Measurements from ENCODE around the gene TMEM132D. TPM values are rescaled to one million over a fixed set of nuclear protein-coding genes. Genes with fewer than 3 reads are reported as not detected.

Gene TMEM132D
- total and polyA plus RNA-seq, 2 of the 8 experiments (the other 6 are each of a cell fraction or from before 2014, with no cell fraction given): 3.5 to 10.1 TPM

- Histone ChIP-seq H2BK15ac (ENCODE audit: low read length) (no peak overlapping the region), H3K9me3 (ENCODE audit: insufficient read depth in 2 of 2, low read depth in 1 of 2, low read length in 1 of 2) (peaks cover 0 to 4% of the 10 kb centered on the region in 2 experiments; a peak in 1 of 4 replicates), H4K5ac (ENCODE audit: insufficient read length, low read depth, low read length) (no peak overlapping the region), H4K20me1 (replicated peaks in 1 of 2; ENCODE audit: control insufficient read depth in 1 of 2, insufficient read depth in 2 of 2, low read length in 2 of 2) (no peaks in the 10 kb centered on the region), H3K27ac (ENCODE audit: low read depth, low read length) (no peak overlapping the region), H2BK20ac (ENCODE audit: low read length) (no peak overlapping the region), H2BK120ac (replicated peaks; ENCODE audit: low read depth, low read length) (no peak overlapping the region), H3K18ac (ENCODE audit: extremely low read depth, low read length) (no peak overlapping the region), H3K4ac (replicated peaks; ENCODE audit: insufficient read length, low read depth, low read length) (no peak overlapping the region), H3K9ac (replicated peaks in 1 of 4; ENCODE audit: extremely low read depth in 1 of 4, low read depth in 3 of 4, low read length in 3 of 4) (no peak overlapping the region), H3K79me2 (ENCODE audit: control insufficient read depth in 1 of 2, insufficient read depth in 2 of 2, low read length in 2 of 2) (no peaks in the 10 kb centered on the region), H3K14ac (ENCODE audit: insufficient read length) (no peak overlapping the region), H2BK12ac (ENCODE audit: low read depth, low read length) (no peak overlapping the region), H3K36me3 (ENCODE audit: control insufficient read depth in 2 of 4, insufficient read depth in 4 of 4, low read length in 3 of 4) (no peaks in the 10 kb centered on the region), H3K4me2 (ENCODE audit: insufficient read depth in 1 of 2, low read depth in 2 of 2, low read length in 2 of 2) (no peak overlapping the region), H2AFZ (ENCODE audit: low read length) (no peak overlapping the region), H2BK5ac (ENCODE audit: low read depth, low read length) (no peak overlapping the region), H2AK5ac (ENCODE audit: low read depth, low read length) (no peak overlapping the region), H3K56ac (replicated peaks; ENCODE audit: insufficient read length, low read depth, low read length) (no peak overlapping the region), H3K23me2 (ENCODE audit: low read depth, low read length) (no peaks in the 10 kb centered on the region), H3K27me3 (replicated peaks in 1 of 4; ENCODE audit: control insufficient read depth in 3 of 4, extremely low read depth in 1 of 4, insufficient read depth in 3 of 4, low read length in 3 of 4) (no peaks in the 10 kb centered on the region), H3K4me1 (replicated peaks in 1 of 4; ENCODE audit: control insufficient read depth in 3 of 4, insufficient read depth in 4 of 4, low read length in 3 of 4) (no peaks in the 10 kb centered on the region), H4K91ac (replicated peaks; ENCODE audit: insufficient read length, low read length) (no peak overlapping the region), H4K8ac (ENCODE audit: extremely low read depth, insufficient read depth, low read length) (no peak overlapping the region), H3K4me3 (ENCODE audit: extremely low read depth in 1 of 4, insufficient read depth in 2 of 4, low read depth in 3 of 4, low read length in 4 of 4) (no peak overlapping the region), H3K23ac (ENCODE audit: insufficient read length) (no peak overlapping the region), H3K79me1 (ENCODE audit: low read depth, low read length) (no peaks in the 10 kb centered on the region)
- DNase-seq (ENCODE audit: low read depth in 1 of 2, low spot score in 2 of 2) (no peak), FAIRE-seq (no peak)
- TF ChIP-seq CBX8 (IDR thresholded peaks at IDR 0.05; ENCODE audit: borderline replicate concordance, low read depth, low read length) (no peak), NANOG (IDR thresholded peaks at IDR 0.05; ENCODE audit: insufficient read depth, low read depth, low read length, poor library complexity, severe bottlenecking) (no peak), ASH2L (IDR thresholded peaks at IDR 0.05; ENCODE audit: low read length) (no peak), PHF8 (conservative IDR thresholded peaks at IDR 0.05; ENCODE audit: low read depth, low read length) (no peak), BCL11A (IDR thresholded peaks at IDR 0.05; ENCODE audit: low read depth in 2 of 2, low read length in 2 of 2) (no peak)
- ChIA-PET CTCF (ENCODE audit: partially characterized antibody) (interaction anchor here (1.3 to 1.8 kb wide), 3 partner anchors 10 to 96 kb away, joined by 3 to 5 read pairs (median 3); no protein-coding TSS in a partner anchor), POLR2A (ENCODE audit: partially characterized antibody) (no interaction called here)
- 80% methylated on average over 7 of the region's 7 CpGs; no CpG with 5 or more reads in 1 of the 2 experiments for WGBS, 2 experiments (ENCODE audit: extremely low coverage in 1 of 2, insufficient coverage in 1 of 2, insufficient read length in 1 of 2, insufficient replicate concordance in 2 of 2, low coverage in 1 of 2, low lambda C conversion rate in 2 of 2, missing lambda C conversion rate in 1 of 2)
Observed at GRCh38 chr12:129096968-129097367, 806.9 kb downstream of the TMEM132D start.

Data from H1 (cell line).